ENCODE results near the gene RPUSD1.

Gene RPUSD1

GRCh38 chr16:781346-782010, 6.7 kb downstream of the RPUSD1 start:
- DNase-seq, result no peak
- Histone ChIP-seq H3K4me3 (ENCODE audit: low read depth, low read length) (no peak overlapping the region), H3K27me3 (ENCODE audit: insufficient read depth, low read depth, severe bottlenecking) (no peaks in the 10 kb centered on the region), H3K9me3 (ENCODE audit: severe bottlenecking) (no peaks in the 10 kb centered on the region), H3K27ac (no peak overlapping the region), H3K36me3 (peaks cover 16% of the 10 kb centered on the region)
- TF ChIP-seq CTCF (IDR thresholded peaks at IDR 0.05; ENCODE audit: low read depth, low read length), result no peak

GRCh38 chr16:780296-780695, 7.9 kb downstream of the RPUSD1 start:
- no peak for DNase-seq
- TF ChIP-seq CTCF (IDR thresholded peaks at IDR 0.05; ENCODE audit: low read depth, low read length), result no peak
- no peaks in the 10 kb centered on the region for H3K9me3 ChIP-seq (ENCODE audit: severe bottlenecking)
- peaks cover 7% of the 10 kb centered on the region; the same call in 1 of the 2 replicates for H3K36me3 ChIP-seq
- H3K27ac ChIP-seq, result no peak overlapping the region
- H3K27me3 ChIP-seq (ENCODE audit: insufficient read depth, low read depth, severe bottlenecking), result no peaks in the 10 kb centered on the region
- H3K4me3 ChIP-seq (ENCODE audit: low read depth, low read length), result no peak overlapping the region

- no peaks in the 10 kb centered on the region for H3K9me3 ChIP-seq (ENCODE audit: severe bottlenecking)
- no peak overlapping the region for H3K27ac ChIP-seq
- TF ChIP-seq CTCF (IDR thresholded peaks at IDR 0.05; ENCODE audit: low read depth, low read length), result no peak
- no peak for DNase-seq
- H3K4me3 ChIP-seq (ENCODE audit: low read depth, low read length), result no peak overlapping the region
- H3K36me3 ChIP-seq, result no peaks in the 10 kb centered on the region
- no peaks in the 10 kb centered on the region for H3K27me3 ChIP-seq (ENCODE audit: insufficient read depth, low read depth, severe bottlenecking)
These were observed 8.6 kb downstream of the RPUSD1 start for GRCh38 chr16:779561-779960.

- no peak overlapping the region for H3K4me3 ChIP-seq (ENCODE audit: low read depth, low read length)
- DNase-seq, result no peak
- no peaks in the 10 kb centered on the region for H3K36me3 ChIP-seq
- H3K9me3 ChIP-seq (ENCODE audit: severe bottlenecking), result no peaks in the 10 kb centered on the region
- H3K27ac ChIP-seq, result no peak overlapping the region
- no peaks in the 10 kb centered on the region for H3K27me3 ChIP-seq (ENCODE audit: insufficient read depth, low read depth, severe bottlenecking)
- TF ChIP-seq CTCF (IDR thresholded peaks at IDR 0.05; ENCODE audit: low read depth, low read length), result no peak
These were observed 9.2 kb downstream of the RPUSD1 start for GRCh38 chr16:778909-779527.

- Histone ChIP-seq H3K27me3 (ENCODE audit: insufficient read depth, low read depth, severe bottlenecking) (no peaks in the 10 kb centered on the region), H3K27ac (no peak overlapping the region), H3K4me3 (ENCODE audit: low read depth, low read length) (no peak overlapping the region), H3K9me3 (ENCODE audit: severe bottlenecking) (no peaks in the 10 kb centered on the region), H3K36me3 (no peaks in the 10 kb centered on the region)
- no peak for DNase-seq
- TF ChIP-seq CTCF (IDR thresholded peaks at IDR 0.05; ENCODE audit: low read depth, low read length), result no peak
These were observed 9.7 kb downstream of the RPUSD1 start for GRCh38 chr16:778447-778846.

GRCh38 chr16:777826-778225, 10.4 kb downstream of the RPUSD1 start:
- Histone ChIP-seq H3K4me3 (ENCODE audit: low read depth, low read length) (no peak overlapping the region), H3K27ac (no peak overlapping the region), H3K27me3 (ENCODE audit: insufficient read depth, low read depth, severe bottlenecking) (no peaks in the 10 kb centered on the region), H3K9me3 (ENCODE audit: severe bottlenecking) (no peaks in the 10 kb centered on the region), H3K36me3 (no peaks in the 10 kb centered on the region)
- TF ChIP-seq CTCF (IDR thresholded peaks at IDR 0.05; ENCODE audit: low read depth, low read length), result no peak
- no peak for DNase-seq

Measured in WERI-Rb-1 (cell line).